HG03520 (cell line): ENCODE data around the gene MRPL32.

Experiments
- ATAC-seq: cut with Tn5 transposase; IDR thresholded peaks from one replicate; pipeline ENCODE4 v1.9.1; 2021; ENCODE audit warnings: mild to moderate bottlenecking, moderate library complexity; ENCODE audit not compliant: unreplicated experiment

Gene MRPL32

GRCh38 chr7:42925630-42926029 lies 6.5 kb upstream of the MRPL32 start:
- ATAC-seq: no peak

GRCh38 chr7:42926204-42926603 lies 6.0 kb upstream of the MRPL32 start:
- no peak for ATAC-seq

GRCh38 chr7:42928754-42929153 lies 3.4 kb upstream of the MRPL32 start:
- no peak for ATAC-seq

- no peak for ATAC-seq
Measured at GRCh38 chr7:42929449-42929848, 2.7 kb upstream of the MRPL32 start.

- ATAC-seq: no peak
Measured at GRCh38 chr7:42930889-42931288, 1.3 kb upstream of the MRPL32 start.

- no peak for ATAC-seq
Measured at GRCh38 chr7:42931447-42931833, 736 bp upstream of the MRPL32 start.

- ATAC-seq: no peak
Measured at GRCh38 chr7:42932811-42933591, 825 bp downstream of the MRPL32 start.

- no peak for ATAC-seq
Measured at GRCh38 chr7:42934291-42934690, 2.1 kb downstream of the MRPL32 start.

GRCh38 chr7:42935861-42936260 lies 3.7 kb downstream of the MRPL32 start:
- ATAC-seq: no peak

- no peak for ATAC-seq
Measured at GRCh38 chr7:42939457-42940240, 7.5 kb downstream of the MRPL32 start.

GRCh38 chr7:42940985-42941847 lies 9.0 kb downstream of the MRPL32 start:
- no peak for ATAC-seq

GRCh38 chr7:42945821-42946626 lies 13.8 kb downstream of the MRPL32 start:
- ATAC-seq: peak; percentile 52

GRCh38 chr7:42946627-42946950 lies 14.4 kb downstream of the MRPL32 start:
- peak; percentile 8 for ATAC-seq

GRCh38 chr7:42947521-42947920 lies 15.3 kb downstream of the MRPL32 start:
- no peak for ATAC-seq

GRCh38 chr7:42950417-42950816 lies 18.2 kb downstream of the MRPL32 start:
- ATAC-seq: no peak

GRCh38 chr7:42952328-42952727 lies 20.2 kb downstream of the MRPL32 start:
- ATAC-seq: no peak

GRCh38 chr7:42953994-42954393 lies 21.8 kb downstream of the MRPL32 start:
- ATAC-seq: no peak

- ATAC-seq: no peak
Measured at GRCh38 chr7:42956062-42956461, 23.9 kb downstream of the MRPL32 start.

GRCh38 chr7:42959549-42959948 lies 27.4 kb downstream of the MRPL32 start:
- ATAC-seq: no peak

GRCh38 chr7:42960762-42961161 lies 28.6 kb downstream of the MRPL32 start:
- no peak for ATAC-seq

GRCh38 chr7:42961170-42961569 lies 29.0 kb downstream of the MRPL32 start:
- ATAC-seq: no peak
